Glutamatergic neuron (in vitro differentiated cells): ENCODE measurements around the gene VTI1A. TPM values are rescaled to one million over a fixed set of nuclear protein-coding genes. Genes with fewer than 3 reads are reported as not detected.

Experiments
- DNase-seq: peaks from one replicate; pipeline ENCODE4 v3.0.0; 2022
- H3K27ac Mint-ChIP-seq: one replicate; pipeline ENCODE4 v1.8.0; 2020; ENCODE audit warnings: mild to moderate bottlenecking, mixed read lengths, inconsistent platforms; ENCODE audit not compliant: unreplicated experiment
- H3K27me3 Mint-ChIP-seq: one replicate; pipeline ENCODE4 v1.8.0; 2020; ENCODE audit warnings: mild to moderate bottlenecking, moderate library complexity, mixed read lengths, inconsistent platforms; ENCODE audit not compliant: unreplicated experiment
- H3K36me3 Mint-ChIP-seq: one replicate; pipeline ENCODE4 v1.8.0; 2020; ENCODE audit warnings: mild to moderate bottlenecking, mixed read lengths, inconsistent platforms; ENCODE audit not compliant: unreplicated experiment
- H3K4me1 Mint-ChIP-seq: one replicate; pipeline ENCODE4 v1.8.0; 2020; ENCODE audit warnings: mild to moderate bottlenecking, low read depth, mixed read lengths, inconsistent platforms; ENCODE audit not compliant: unreplicated experiment
- H3K4me3 Mint-ChIP-seq: one replicate; pipeline ENCODE4 v1.8.0; 2020; ENCODE audit warnings: mild to moderate bottlenecking, mixed read lengths, inconsistent platforms; ENCODE audit not compliant: unreplicated experiment
- H3K9me3 Mint-ChIP-seq: one replicate; pipeline ENCODE4 v1.8.0; 2020; ENCODE audit warnings: mild to moderate bottlenecking, moderate library complexity, mixed read lengths, inconsistent platforms; ENCODE audit not compliant: unreplicated experiment
- total RNA-seq: library from RNA; stranded (reverse); fragmentation: NEBNext Ultra II Directional; extraction: Animal tissue kit (Norgen Biotek cat#: 25700); gene quantifications from one replicate; pipeline ENCODE4 v1.2.1, GENCODE V29; 2021; ENCODE audit not compliant: unreplicated experiment
- TF ChIP-seq, protein P1 (sequence below): fragments of 200-600 bp; sonication (generic); IDR thresholded peaks from one replicate; pipeline ENCODE4 v1.5.0; 2021; ENCODE audit not compliant: partially characterized antibody, unreplicated experiment

The VTI1A gene
- total RNA-seq, 1 donor from 2014 or later: 61.0 TPM

DNA sequence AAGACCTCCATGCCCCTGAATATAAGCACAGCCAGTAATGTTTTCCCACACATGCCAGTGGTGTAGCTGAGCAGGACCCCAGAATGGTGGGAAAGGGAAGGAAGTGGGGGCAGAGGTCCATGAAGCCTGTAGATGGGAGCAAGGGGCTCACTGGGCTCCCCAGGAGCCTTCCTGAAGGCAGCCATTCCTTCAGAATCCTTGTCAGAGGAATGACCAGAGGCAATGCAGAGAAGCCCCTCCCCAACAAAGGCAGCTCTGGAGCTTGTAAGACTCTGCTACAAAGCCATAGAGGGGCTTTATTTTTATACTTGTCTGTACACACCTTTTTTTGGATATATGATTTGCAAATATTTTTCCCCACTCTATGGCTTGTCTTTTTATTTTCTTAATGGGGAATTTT, 338.1 kb downstream of the VTI1A start:
- no peak for DNase-seq
- TF ChIP-seq, protein P1, sequence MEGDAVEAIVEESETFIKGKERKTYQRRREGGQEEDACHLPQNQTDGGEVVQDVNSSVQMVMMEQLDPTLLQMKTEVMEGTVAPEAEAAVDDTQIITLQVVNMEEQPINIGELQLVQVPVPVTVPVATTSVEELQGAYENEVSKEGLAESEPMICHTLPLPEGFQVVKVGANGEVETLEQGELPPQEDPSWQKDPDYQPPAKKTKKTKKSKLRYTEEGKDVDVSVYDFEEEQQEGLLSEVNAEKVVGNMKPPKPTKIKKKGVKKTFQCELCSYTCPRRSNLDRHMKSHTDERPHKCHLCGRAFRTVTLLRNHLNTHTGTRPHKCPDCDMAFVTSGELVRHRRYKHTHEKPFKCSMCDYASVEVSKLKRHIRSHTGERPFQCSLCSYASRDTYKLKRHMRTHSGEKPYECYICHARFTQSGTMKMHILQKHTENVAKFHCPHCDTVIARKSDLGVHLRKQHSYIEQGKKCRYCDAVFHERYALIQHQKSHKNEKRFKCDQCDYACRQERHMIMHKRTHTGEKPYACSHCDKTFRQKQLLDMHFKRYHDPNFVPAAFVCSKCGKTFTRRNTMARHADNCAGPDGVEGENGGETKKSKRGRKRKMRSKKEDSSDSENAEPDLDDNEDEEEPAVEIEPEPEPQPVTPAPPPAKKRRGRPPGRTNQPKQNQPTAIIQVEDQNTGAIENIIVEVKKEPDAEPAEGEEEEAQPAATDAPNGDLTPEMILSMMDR: no peak

GRCh38 chr10:112789248-112789647, 342.2 kb downstream of the VTI1A start:
- H3K36me3 Mint-ChIP-seq: peaks cover 7% of the 10 kb centered on the region
- TF ChIP-seq, protein P1: no peak
- H3K4me3 Mint-ChIP-seq: no peak overlapping the region
- H3K9me3 Mint-ChIP-seq: no peaks in the 10 kb centered on the region
- no peak for DNase-seq
- peaks cover 2% of the 10 kb centered on the region for H3K27me3 Mint-ChIP-seq
- H3K4me1 Mint-ChIP-seq: peaks cover 18% of the 10 kb centered on the region
- no peak overlapping the region for H3K27ac Mint-ChIP-seq

More for the DNA sequence above, 338.1 kb downstream of the VTI1A start:
- H3K27ac Mint-ChIP-seq: no peak overlapping the region
- no peaks in the 10 kb centered on the region for H3K27me3 Mint-ChIP-seq
- H3K4me3 Mint-ChIP-seq: no peak overlapping the region
- peaks cover 21% of the 10 kb centered on the region for H3K4me1 Mint-ChIP-seq
- peaks cover 11% of the 10 kb centered on the region for H3K36me3 Mint-ChIP-seq
- H3K9me3 Mint-ChIP-seq: no peaks in the 10 kb centered on the region

DNA sequence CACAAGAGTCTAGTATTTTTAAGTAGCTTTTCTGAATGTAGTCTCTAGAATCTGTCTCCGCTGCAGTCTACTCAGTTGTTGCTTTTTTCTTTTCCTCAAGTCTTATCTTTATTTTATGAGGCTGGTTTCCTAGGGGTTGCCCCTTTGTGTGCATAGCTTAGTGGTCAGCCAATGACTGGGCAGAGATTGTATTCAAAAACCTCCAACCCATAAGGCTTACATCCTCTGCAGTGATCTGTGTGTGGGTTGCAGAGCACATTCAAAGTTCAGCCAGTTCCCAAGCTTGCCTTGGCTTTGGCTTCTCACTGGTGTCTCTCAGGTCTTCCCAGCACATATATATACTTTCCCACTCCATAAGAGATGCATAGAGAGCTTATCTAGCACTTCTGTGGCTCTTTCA, 343.0 kb downstream of the VTI1A start:
- Mint-ChIP-seq H3K4me1 (peaks cover 11% of the 10 kb centered on the region), H3K36me3 (peaks cover 7% of the 10 kb centered on the region), H3K9me3 (no peaks in the 10 kb centered on the region), H3K4me3 (no peak overlapping the region), H3K27me3 (peaks cover 2% of the 10 kb centered on the region), H3K27ac (no peak overlapping the region)
- TF ChIP-seq, protein P1: no peak
- DNase-seq: no peak

DNA sequence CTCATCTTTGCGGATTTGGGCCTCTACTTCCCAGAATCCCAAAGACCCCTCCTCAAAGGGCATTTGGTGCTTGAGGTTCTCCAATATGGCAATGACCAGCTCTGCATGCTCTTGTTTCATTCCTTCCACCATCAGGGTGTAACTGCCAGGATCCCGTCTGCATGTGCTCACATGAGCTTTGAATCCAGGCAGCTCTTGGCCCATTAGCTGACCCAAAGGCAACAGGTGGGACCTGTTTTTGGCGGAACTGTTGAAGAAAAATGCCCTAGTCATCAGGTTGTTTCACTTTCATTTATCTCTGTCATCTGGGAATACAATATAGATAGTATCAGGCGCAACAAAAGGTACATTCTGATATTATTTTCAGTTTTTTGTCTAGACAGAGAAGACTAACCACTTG, 343.9 kb downstream of the VTI1A start:
- no peak for DNase-seq
- Mint-ChIP-seq H3K4me1 (peaks cover 11% of the 10 kb centered on the region), H3K27me3 (peaks cover 2% of the 10 kb centered on the region), H3K36me3 (peaks cover 7% of the 10 kb centered on the region), H3K9me3 (no peaks in the 10 kb centered on the region), H3K27ac (no peak overlapping the region), H3K4me3 (no peak overlapping the region)
- TF ChIP-seq, protein P1: no peak

DNA sequence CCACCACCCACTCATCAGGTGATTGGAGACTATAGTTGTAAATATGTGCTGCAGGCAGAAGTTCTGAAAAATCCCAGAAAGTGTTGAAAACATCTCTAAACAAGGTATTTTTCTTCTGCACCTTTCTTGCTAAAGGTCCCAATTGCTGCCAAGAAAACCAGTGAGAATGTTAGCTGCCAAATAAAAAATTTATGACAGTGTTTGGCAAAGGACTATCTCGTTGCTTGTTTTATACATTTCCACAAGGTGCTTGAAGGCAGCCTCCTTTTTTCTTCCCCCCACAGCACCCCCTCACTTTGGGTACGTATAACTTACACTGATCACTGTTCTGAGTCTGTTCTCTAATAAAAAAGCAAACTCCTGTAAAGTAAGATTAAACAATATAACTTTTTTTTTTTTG, 344.4 kb downstream of the VTI1A start:
- Mint-ChIP-seq H3K27ac (no peak overlapping the region), H3K27me3 (peaks cover 2% of the 10 kb centered on the region), H3K36me3 (peaks cover 7% of the 10 kb centered on the region), H3K4me1 (peaks cover 13% of the 10 kb centered on the region), H3K4me3 (no peak overlapping the region), H3K9me3 (no peaks in the 10 kb centered on the region)
- TF ChIP-seq, protein P1: no peak
- DNase-seq: no peak
